ENCODE measurements around the gene ATXN2. TPM values are rescaled to one million over a fixed set of nuclear protein-coding genes. Genes with fewer than 3 reads are reported as not detected.

ATXN2 gene
- total and polyA plus RNA-seq, 9 of the 15 experiments (the other 6 are each of a cell fraction or from before 2014, with no cell fraction given): 16.8 to 67.8 (median 29.3) TPM

- TF ChIP-seq RREB1 (CRISPR knock-in tag; IDR thresholded peaks at IDR 0.05) (no peak), PTTG1 (tag; IDR thresholded peaks at IDR 0.05; ENCODE audit: low read depth) (no peak), FOS (IDR thresholded peaks at IDR 0.05; ENCODE audit: extremely low read depth, insufficient read length) (no peak), ZNF384 (IDR thresholded peaks at IDR 0.05; ENCODE audit: low read depth, low read length) (no peak), FOXP1 (CRISPR knock-in tag; IDR thresholded peaks at IDR 0.05) (no peak)
Observed at GRCh38 chr12:111638556-111638955, 39.4 kb upstream of the ATXN2 start (continued).

All from K562 (cell line).